ENCODE data around the gene SPEF2.

DNA sequence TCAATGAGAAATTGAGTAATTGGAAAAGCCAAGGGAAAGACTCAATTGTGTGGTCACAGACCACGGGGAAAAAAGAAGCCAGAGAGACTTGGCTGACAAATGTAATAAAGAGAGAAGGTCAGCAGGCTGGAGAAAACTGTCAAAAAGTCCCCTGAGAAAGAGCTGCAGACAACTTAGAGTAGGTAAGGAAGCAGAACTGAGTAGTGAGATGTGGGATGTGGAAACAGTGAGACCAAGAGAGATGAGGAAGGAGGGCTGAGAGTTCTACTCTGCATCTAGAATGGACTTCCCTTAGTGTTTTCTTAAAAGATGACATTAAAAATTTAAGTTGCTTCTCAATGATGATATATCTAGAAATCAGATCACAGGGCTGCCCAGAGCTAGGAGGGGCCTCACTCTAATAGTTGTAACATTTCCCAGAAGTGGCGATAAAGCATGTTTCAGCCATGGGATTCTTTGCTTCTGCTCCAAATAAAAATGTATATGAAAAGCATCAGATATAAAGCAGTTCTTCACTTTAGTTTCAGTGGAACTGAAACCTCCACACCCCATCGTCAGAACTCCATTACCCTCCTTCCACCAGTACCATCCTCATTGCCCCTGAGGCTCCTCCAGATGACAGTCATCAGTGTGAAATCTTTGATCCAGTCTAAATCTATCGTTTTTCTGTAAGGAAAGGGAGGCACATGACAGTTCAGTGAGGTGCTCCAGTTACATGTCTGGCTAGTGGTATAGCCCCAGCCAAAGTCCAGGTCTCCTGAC lies 80.6 kb downstream of the SPEF2 start:
- TF ChIP-seq, protein P1, sequence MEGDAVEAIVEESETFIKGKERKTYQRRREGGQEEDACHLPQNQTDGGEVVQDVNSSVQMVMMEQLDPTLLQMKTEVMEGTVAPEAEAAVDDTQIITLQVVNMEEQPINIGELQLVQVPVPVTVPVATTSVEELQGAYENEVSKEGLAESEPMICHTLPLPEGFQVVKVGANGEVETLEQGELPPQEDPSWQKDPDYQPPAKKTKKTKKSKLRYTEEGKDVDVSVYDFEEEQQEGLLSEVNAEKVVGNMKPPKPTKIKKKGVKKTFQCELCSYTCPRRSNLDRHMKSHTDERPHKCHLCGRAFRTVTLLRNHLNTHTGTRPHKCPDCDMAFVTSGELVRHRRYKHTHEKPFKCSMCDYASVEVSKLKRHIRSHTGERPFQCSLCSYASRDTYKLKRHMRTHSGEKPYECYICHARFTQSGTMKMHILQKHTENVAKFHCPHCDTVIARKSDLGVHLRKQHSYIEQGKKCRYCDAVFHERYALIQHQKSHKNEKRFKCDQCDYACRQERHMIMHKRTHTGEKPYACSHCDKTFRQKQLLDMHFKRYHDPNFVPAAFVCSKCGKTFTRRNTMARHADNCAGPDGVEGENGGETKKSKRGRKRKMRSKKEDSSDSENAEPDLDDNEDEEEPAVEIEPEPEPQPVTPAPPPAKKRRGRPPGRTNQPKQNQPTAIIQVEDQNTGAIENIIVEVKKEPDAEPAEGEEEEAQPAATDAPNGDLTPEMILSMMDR (IDR thresholded peaks at IDR 0.05): no peak
- no peak for TF ChIP-seq POLR2A (IDR thresholded peaks at IDR 0.05)
